Measurements from ENCODE around the gene CHMP4A. TPM values are rescaled to one million over a fixed set of nuclear protein-coding genes. Genes with fewer than 3 reads are reported as not detected.

Gene CHMP4A
- total RNA-seq, 6 experiments from 2014 or later = 32.4 to 41.1 (median 38.8) TPM

DNA sequence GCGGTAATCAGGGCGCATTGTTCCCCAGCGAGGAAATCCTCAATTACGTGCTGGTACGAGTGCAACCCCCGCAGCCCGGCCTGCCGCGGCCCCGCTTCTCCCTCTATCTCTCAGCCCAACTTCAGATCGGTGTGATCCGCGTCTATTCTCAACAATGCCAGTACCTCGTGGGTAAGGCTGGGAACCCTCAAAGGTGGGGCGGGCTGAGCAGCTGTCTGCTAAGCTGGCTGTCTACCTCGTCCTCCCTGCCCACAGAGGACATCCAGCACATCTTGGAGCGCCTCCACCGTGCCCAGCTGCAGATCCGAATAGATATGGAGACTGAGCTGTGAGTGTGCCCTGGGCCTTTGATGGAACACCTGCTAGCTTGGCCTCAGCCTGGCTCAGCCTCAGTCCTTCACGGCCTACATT lies 40.4 kb downstream of the CHMP4A start:
- H3K4me1 Mint-ChIP-seq (ENCODE audit: low read depth) = no peaks in the 10 kb centered on the region
- H3K9me3 Mint-ChIP-seq = no peaks in the 10 kb centered on the region
- peaks cover 6% of the 10 kb centered on the region for H3K27me3 Mint-ChIP-seq (ENCODE audit: insufficient read depth)
- H3K27ac Mint-ChIP-seq = no peak overlapping the region
- DNase-seq = no peak
- H3K36me3 Mint-ChIP-seq (ENCODE audit: low read depth) = peaks cover 5% of the 10 kb centered on the region; the same call in 1 of the 2 replicates
- no peak for TF ChIP-seq CTCF (IDR thresholded peaks at IDR 0.05)
- H3K4me3 Mint-ChIP-seq = no peak overlapping the region

- Mint-ChIP-seq H3K4me3 (no peak overlapping the region), H3K36me3 (ENCODE audit: low read depth) (peaks cover 8% of the 10 kb centered on the region; the same call in 1 of the 2 replicates), H3K9me3 (no peaks in the 10 kb centered on the region), H3K27ac (no peak overlapping the region), H3K27me3 (ENCODE audit: insufficient read depth) (peaks cover 6% of the 10 kb centered on the region), H3K4me1 (ENCODE audit: low read depth) (no peaks in the 10 kb centered on the region)
- DNase-seq = no peak
- no peak for TF ChIP-seq CTCF (IDR thresholded peaks at IDR 0.05)
Measured at GRCh38 chr14:24172261-24172860, 40.9 kb downstream of the CHMP4A start.

- Mint-ChIP-seq H3K9me3 (no peaks in the 10 kb centered on the region), H3K4me3 (no peak within 1 kb of the TSS), H3K27ac (no peak within 1 kb of the TSS), H3K27me3 (ENCODE audit: insufficient read depth) (peaks cover 5% of the 10 kb centered on the region), H3K36me3 (ENCODE audit: low read depth) (peaks cover 10% of the 10 kb centered on the region; the same call in 1 of the 2 replicates), H3K4me1 (ENCODE audit: low read depth) (no peaks in the 10 kb centered on the region)
- no peak for TF ChIP-seq CTCF (IDR thresholded peaks at IDR 0.05)
- no peak for DNase-seq
Measured at GRCh38 chr14:24171422-24172260, 41.6 kb downstream of the CHMP4A start, which contains the start of gene REC8. TSS of gene REC8 (plus strand) at chr14:24172080. CDS start at chr14:24172553, 473 bp downstream.

DNA sequence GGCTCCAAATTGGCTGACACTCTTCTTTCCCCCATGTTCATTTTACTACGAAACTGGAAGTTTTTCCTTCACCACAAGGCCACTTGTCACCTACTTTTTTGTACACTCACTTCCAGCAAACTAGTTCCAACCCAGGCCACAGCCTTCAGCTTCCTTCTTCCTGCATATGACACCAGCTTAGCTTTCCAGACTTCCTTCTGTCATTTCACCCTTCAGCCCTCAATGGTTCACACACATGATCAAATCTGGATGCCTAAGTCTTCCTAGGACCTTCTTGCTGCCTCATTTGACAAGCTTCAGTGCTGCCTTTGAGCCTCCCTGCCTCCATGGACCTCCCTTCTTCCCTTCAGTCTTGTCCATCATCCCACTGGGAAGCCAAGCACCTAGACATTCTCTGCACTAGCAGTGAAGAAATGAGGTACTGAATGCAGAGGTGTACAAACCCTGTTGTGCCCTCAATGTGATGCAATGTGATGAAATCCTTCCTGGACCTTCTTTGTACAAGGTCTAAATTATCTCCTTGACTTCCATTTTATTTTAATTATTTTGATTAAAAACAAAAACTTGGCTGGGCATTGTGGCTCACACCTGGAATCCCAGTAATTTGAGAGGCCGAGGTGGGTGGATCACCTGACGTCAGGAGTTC lies 45.7 kb downstream of the CHMP4A start:
- H3K4me1 Mint-ChIP-seq (ENCODE audit: low read depth) = peaks cover 6% of the 10 kb centered on the region; the same call in 1 of the 2 replicates
- no peaks in the 10 kb centered on the region; the same call in 1 of the 2 replicates for H3K27me3 Mint-ChIP-seq (ENCODE audit: insufficient read depth)
- no peak for DNase-seq
- peaks cover 14% of the 10 kb centered on the region; the same call in 1 of the 2 replicates for H3K36me3 Mint-ChIP-seq (ENCODE audit: low read depth)
- no peaks in the 10 kb centered on the region for H3K9me3 Mint-ChIP-seq
- no peak overlapping the region for H3K4me3 Mint-ChIP-seq
- no peak for TF ChIP-seq CTCF (IDR thresholded peaks at IDR 0.05)
- H3K27ac Mint-ChIP-seq = no peak overlapping the region

DNA sequence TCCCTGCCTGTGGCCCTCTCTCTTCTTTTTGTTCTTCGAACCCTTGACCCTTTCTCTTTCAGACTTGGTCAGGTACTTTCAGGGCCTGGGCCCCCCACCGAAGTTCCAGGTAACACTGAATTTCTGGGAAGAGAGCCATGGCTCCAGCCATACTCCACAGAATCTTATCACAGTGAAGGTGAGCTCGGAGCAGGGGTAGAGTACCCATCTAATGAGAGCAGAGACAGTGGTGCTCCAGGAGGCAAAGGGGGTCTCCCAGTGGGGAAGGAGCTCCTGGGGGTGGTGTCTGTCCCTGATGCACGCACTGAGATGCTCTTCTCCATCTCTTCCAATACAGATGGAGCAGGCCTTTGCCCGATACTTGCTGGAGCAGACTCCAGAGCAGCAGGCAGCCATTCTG lies 47.5 kb downstream of the CHMP4A start:
- no peak overlapping the region for H3K4me3 Mint-ChIP-seq
- H3K4me1 Mint-ChIP-seq (ENCODE audit: low read depth) = peaks cover 23% of the 10 kb centered on the region
- H3K9me3 Mint-ChIP-seq = no peaks in the 10 kb centered on the region
- no peak for TF ChIP-seq CTCF (IDR thresholded peaks at IDR 0.05)
- DNase-seq = no peak
- H3K36me3 Mint-ChIP-seq (ENCODE audit: low read depth) = peaks cover 20% of the 10 kb centered on the region
- no peak overlapping the region for H3K27ac Mint-ChIP-seq
- no peaks in the 10 kb centered on the region; the same call in 1 of the 2 replicates for H3K27me3 Mint-ChIP-seq (ENCODE audit: insufficient read depth)
